HG03175 (cell line): Measurements from ENCODE around the gene LBHD2.

Experiments used
- ATAC-seq: cut with Tn5 transposase; IDR thresholded peaks from one replicate; pipeline ENCODE4 v1.9.1; 2021; ENCODE audit warnings: mild to moderate bottlenecking, moderate library complexity; ENCODE audit not compliant: unreplicated experiment

LBHD2 gene

GRCh38 chr14:103129301-103130016 is 45.4 kb downstream of the LBHD2 start:
- no peak for ATAC-seq

- no peak for ATAC-seq
These were observed 46.2 kb downstream of the LBHD2 start for GRCh38 chr14:103130017-103130764.

GRCh38 chr14:103130965-103131364 is 47.0 kb downstream of the LBHD2 start:
- no peak for ATAC-seq

GRCh38 chr14:103131580-103131979 is 47.6 kb downstream of the LBHD2 start:
- ATAC-seq: no peak

GRCh38 chr14:103132381-103133209 is 48.6 kb downstream of the LBHD2 start:
- ATAC-seq: no peak

GRCh38 chr14:103133210-103134140 is 49.5 kb downstream of the LBHD2 start:
- ATAC-seq: no peak

- no peak for ATAC-seq
These were observed 50.4 kb downstream of the LBHD2 start for GRCh38 chr14:103134405-103134804.

- no peak for ATAC-seq
These were observed 50.9 kb downstream of the LBHD2 start for GRCh38 chr14:103134919-103135318.

- ATAC-seq: no peak
These were observed 51.6 kb downstream of the LBHD2 start for GRCh38 chr14:103135333-103136260.

- no peak for ATAC-seq
These were observed 52.6 kb downstream of the LBHD2 start for GRCh38 chr14:103136388-103137271.

- ATAC-seq: no peak
These were observed 53.8 kb downstream of the LBHD2 start for GRCh38 chr14:103137689-103138300.

GRCh38 chr14:103138301-103139131 is 54.5 kb downstream of the LBHD2 start:
- ATAC-seq: no peak

- no peak for ATAC-seq
These were observed 55.4 kb downstream of the LBHD2 start for GRCh38 chr14:103139132-103140025.
